DND-41 (cell line): ENCODE data around the gene NUAK1.

Experiments
- EZH2 ChIP-seq: IDR thresholded peaks from 3 replicates; pipeline ENCODE4 v1.6.1; 2012; ENCODE audit warnings: borderline replicate concordance, low read depth, mild to moderate bottlenecking, moderate library complexity, low read length, inconsistent platforms; ENCODE audit not compliant: severe bottlenecking
- TF ChIP-seq, protein P1 (sequence below): IDR thresholded peaks from 2 replicates; pipeline ENCODE4 v1.5.1; 2012; ENCODE audit warnings: borderline replicate concordance, low read length, moderate library complexity, mild to moderate bottlenecking; ENCODE audit not compliant: poor library complexity, severe bottlenecking; ENCODE audit errors: extremely low read depth

GRCh38 chr12:106147956-106148355 lies 9.2 kb upstream of the NUAK1 start:
- TF ChIP-seq, protein P1, sequence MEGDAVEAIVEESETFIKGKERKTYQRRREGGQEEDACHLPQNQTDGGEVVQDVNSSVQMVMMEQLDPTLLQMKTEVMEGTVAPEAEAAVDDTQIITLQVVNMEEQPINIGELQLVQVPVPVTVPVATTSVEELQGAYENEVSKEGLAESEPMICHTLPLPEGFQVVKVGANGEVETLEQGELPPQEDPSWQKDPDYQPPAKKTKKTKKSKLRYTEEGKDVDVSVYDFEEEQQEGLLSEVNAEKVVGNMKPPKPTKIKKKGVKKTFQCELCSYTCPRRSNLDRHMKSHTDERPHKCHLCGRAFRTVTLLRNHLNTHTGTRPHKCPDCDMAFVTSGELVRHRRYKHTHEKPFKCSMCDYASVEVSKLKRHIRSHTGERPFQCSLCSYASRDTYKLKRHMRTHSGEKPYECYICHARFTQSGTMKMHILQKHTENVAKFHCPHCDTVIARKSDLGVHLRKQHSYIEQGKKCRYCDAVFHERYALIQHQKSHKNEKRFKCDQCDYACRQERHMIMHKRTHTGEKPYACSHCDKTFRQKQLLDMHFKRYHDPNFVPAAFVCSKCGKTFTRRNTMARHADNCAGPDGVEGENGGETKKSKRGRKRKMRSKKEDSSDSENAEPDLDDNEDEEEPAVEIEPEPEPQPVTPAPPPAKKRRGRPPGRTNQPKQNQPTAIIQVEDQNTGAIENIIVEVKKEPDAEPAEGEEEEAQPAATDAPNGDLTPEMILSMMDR = no peak
- TF ChIP-seq EZH2 = no peak
